HepG2 (cell line): ENCODE measurements around the gene GRAMD4. TPM values are rescaled to one million over a fixed set of nuclear protein-coding genes. Genes with fewer than 3 reads are reported as not detected.
A peak's percentile ranks its signal among the peaks of the same experiment; 100 is the strongest.

Experiments
- ATAD3A ChIP-seq: sonication (generic); formaldehyde crosslinking; IDR thresholded peaks from 2 replicates; pipeline ENCODE4 v1.4.0; 2020; ENCODE audit warnings: missing genetic modification reagents
- GABPA ChIP-seq, 2 experiments: IDR thresholded peaks; 2 replicates each; pipeline ENCODE4 v1.6.1; 2011 to 2016; ENCODE audit warnings: low read depth in 2 of 2, low read length in 1 of 2, missing biosample characterization in 1 of 2, missing genetic modification characterization in 1 of 2
- NFE2L1 ChIP-seq: sonication (generic); formaldehyde crosslinking; IDR thresholded peaks from 2 replicates; pipeline ENCODE4 v1.4.0; 2020; ENCODE audit warnings: missing genetic modification reagents, mild to moderate bottlenecking, borderline replicate concordance
- PRMT3 ChIP-seq: sonication (generic); formaldehyde crosslinking; IDR thresholded peaks from 2 replicates; pipeline ENCODE4 v1.8.1; 2022; ENCODE audit warnings: low read depth, mild to moderate bottlenecking, moderate library complexity, missing genetic modification reagents, borderline replicate concordance
- TGIF2 ChIP-seq: IDR thresholded peaks from 2 replicates; pipeline ENCODE4 v1.6.1; 2016; ENCODE audit warnings: control low read depth, missing compliant biosample characterization
- ZBTB8A ChIP-seq: sonication (generic); formaldehyde crosslinking; IDR thresholded peaks from 2 replicates; pipeline ENCODE4 v1.4.0; 2020; ENCODE audit warnings: mild to moderate bottlenecking, low read depth, missing genetic modification reagents, borderline replicate concordance
- ZNF546 ChIP-seq: sonication (generic); formaldehyde crosslinking; conservative IDR thresholded peaks from 2 replicates; pipeline ENCODE4 v1.8.1; 2023; ENCODE audit warnings: mild to moderate bottlenecking, missing genetic modification reagents
- ZNF558 ChIP-seq: sonication (generic); formaldehyde crosslinking; IDR thresholded peaks from 2 replicates; pipeline ENCODE4 v1.9.0; 2022; ENCODE audit warnings: mild to moderate bottlenecking, missing genetic modification reagents, borderline replicate concordance
- ZSCAN31 ChIP-seq: sonication (generic); formaldehyde crosslinking; IDR thresholded peaks from 2 replicates; pipeline ENCODE4 v1.5.0; 2020; ENCODE audit warnings: low read depth, mild to moderate bottlenecking, missing genetic modification reagents
- polyA plus RNA-seq, 8 experiments: library from polyadenylated mRNA; depleted of rRNA in 3 of 8; stranded (reverse) in 7 of 8; unstranded in 1 of 8; fragments of >200 nt; fragmentation: Illumina TruSeq in 4 of 8; extraction: Trizol in 4 of 8; gene quantifications; 2 replicates each; pipeline versions ENCODE4 v1.2.1 to v1.2.3, GENCODE V29; 2011 to 2016; ENCODE audit warnings: low read depth in 4 of 8, missing spikeins in 1 of 8, mixed read lengths in 1 of 8; ENCODE audit not compliant: insufficient read depth in 1 of 8
- total RNA-seq, 5 experiments: library from RNA; depleted of rRNA; stranded (reverse); fragments of >200 nt; fragmentation: Illumina TruSeq; extraction: Trizol; gene quantifications; 2 replicates each; pipeline ENCODE4 v1.2.3, GENCODE V29; 2016; ENCODE audit warnings: low read depth in 1 of 5
- TF ChIP-seq, protein P1 (sequence below): sonication (generic); formaldehyde crosslinking; IDR thresholded peaks from 2 replicates; pipeline ENCODE4 v1.4.0; 2020; ENCODE audit warnings: mild to moderate bottlenecking, low read depth, missing genetic modification reagents
- TF ChIP-seq, protein P2 (sequence below): sonication (generic); formaldehyde crosslinking; IDR thresholded peaks from 2 replicates; pipeline ENCODE4 v1.8.1; 2022; ENCODE audit warnings: mild to moderate bottlenecking, missing genetic modification reagents
- TF ChIP-seq, protein P3 (sequence below): IDR thresholded peaks from 2 replicates; pipeline ENCODE4 v1.6.1; 2016; ENCODE audit warnings: low read depth
- TF ChIP-seq, protein P4 (sequence below): sonication (generic); formaldehyde crosslinking; IDR thresholded peaks from 2 replicates; pipeline ENCODE4 v1.4.0; 2020; ENCODE audit warnings: missing genetic modification reagents
- TF ChIP-seq, protein P5 (sequence below): sonication (generic); formaldehyde crosslinking; IDR thresholded peaks from 2 replicates; pipeline ENCODE4 v1.8.1; 2023; ENCODE audit warnings: mild to moderate bottlenecking, missing genetic modification reagents
- TF ChIP-seq, protein P6 (sequence below): sonication (generic); formaldehyde crosslinking; IDR thresholded peaks from 2 replicates; pipeline ENCODE4 v1.4.0; 2020; ENCODE audit warnings: missing genetic modification reagents, borderline replicate concordance
- TF ChIP-seq, protein P7 (sequence below): sonication (generic); formaldehyde crosslinking; IDR thresholded peaks from 2 replicates; pipeline ENCODE4 v1.8.1; 2023; ENCODE audit warnings: mild to moderate bottlenecking, missing genetic modification reagents

The GRAMD4 gene
- total and polyA plus RNA-seq, 2 of the 13 experiments (the other 11 are each of a cell fraction or from before 2014, with no cell fraction given), result 15.2 to 15.7 TPM

DNA sequence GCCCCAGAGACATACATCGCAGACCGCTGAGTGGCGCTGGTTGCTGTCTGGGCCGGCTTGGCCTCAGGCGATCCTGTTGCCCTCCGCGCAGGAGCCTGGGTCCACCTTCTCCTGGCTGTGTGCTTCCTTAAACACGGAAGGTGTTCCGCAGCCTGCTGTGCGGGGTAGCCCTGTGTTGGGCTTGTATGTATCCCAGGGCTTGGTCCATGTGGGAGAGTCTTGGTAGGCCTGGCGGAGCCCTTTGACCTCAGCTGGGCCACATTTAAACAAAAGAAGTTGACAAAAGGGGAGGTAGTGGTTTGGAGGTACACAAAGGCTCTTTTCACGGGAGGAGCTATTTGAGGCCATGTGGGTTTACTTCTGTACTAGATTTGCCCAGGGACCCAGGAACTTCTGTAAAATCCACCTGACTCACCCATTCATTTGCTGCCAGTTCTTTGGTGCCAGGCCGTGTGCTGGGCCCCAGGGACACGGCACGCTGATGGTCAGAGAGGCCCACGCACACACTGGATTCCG, 11.0 kb upstream of the GRAMD4 start (continued):
- TF ChIP-seq, protein P1, sequence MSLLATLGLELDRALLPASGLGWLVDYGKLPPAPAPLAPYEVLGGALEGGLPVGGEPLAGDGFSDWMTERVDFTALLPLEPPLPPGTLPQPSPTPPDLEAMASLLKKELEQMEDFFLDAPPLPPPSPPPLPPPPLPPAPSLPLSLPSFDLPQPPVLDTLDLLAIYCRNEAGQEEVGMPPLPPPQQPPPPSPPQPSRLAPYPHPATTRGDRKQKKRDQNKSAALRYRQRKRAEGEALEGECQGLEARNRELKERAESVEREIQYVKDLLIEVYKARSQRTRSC, result no peak
- TF ChIP-seq, protein P2, sequence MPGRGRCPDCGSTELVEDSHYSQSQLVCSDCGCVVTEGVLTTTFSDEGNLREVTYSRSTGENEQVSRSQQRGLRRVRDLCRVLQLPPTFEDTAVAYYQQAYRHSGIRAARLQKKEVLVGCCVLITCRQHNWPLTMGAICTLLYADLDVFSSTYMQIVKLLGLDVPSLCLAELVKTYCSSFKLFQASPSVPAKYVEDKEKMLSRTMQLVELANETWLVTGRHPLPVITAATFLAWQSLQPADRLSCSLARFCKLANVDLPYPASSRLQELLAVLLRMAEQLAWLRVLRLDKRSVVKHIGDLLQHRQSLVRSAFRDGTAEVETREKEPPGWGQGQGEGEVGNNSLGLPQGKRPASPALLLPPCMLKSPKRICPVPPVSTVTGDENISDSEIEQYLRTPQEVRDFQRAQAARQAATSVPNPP, result no peak
- TF ChIP-seq, protein P3, sequence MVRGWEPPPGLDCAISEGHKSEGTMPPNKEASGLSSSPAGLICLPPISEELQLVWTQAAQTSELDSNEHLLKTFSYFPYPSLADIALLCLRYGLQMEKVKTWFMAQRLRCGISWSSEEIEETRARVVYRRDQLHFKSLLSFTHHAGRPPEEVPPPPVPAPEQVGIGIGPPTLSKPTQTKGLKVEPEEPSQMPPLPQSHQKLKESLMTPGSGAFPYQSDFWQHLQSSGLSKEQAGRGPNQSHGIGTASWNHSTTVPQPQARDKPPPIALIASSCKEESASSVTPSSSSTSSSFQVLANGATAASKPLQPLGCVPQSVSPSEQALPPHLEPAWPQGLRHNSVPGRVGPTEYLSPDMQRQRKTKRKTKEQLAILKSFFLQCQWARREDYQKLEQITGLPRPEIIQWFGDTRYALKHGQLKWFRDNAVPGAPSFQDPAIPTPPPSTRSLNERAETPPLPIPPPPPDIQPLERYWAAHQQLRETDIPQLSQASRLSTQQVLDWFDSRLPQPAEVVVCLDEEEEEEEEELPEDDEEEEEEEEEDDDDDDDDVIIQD, result peak; percentile 54
- TF ChIP-seq, protein P4, sequence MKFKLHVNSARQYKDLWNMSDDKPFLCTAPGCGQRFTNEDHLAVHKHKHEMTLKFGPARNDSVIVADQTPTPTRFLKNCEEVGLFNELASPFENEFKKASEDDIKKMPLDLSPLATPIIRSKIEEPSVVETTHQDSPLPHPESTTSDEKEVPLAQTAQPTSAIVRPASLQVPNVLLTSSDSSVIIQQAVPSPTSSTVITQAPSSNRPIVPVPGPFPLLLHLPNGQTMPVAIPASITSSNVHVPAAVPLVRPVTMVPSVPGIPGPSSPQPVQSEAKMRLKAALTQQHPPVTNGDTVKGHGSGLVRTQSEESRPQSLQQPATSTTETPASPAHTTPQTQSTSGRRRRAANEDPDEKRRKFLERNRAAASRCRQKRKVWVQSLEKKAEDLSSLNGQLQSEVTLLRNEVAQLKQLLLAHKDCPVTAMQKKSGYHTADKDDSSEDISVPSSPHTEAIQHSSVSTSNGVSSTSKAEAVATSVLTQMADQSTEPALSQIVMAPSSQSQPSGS, result no peak
- TF ChIP-seq, protein P5, sequence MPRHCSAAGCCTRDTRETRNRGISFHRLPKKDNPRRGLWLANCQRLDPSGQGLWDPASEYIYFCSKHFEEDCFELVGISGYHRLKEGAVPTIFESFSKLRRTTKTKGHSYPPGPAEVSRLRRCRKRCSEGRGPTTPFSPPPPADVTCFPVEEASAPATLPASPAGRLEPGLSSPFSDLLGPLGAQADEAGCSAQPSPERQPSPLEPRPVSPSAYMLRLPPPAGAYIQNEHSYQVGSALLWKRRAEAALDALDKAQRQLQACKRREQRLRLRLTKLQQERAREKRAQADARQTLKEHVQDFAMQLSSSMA (CRISPR knock-in tag), result 0 out of 2 replicates have a peak, but pooled peaks have one; percentile 60
- TF ChIP-seq NFE2L1 (CRISPR knock-in tag), result no peak
- peak; percentile 60; the same call in 1 of the 2 replicates for TF ChIP-seq TGIF2
- TF ChIP-seq, protein P6, sequence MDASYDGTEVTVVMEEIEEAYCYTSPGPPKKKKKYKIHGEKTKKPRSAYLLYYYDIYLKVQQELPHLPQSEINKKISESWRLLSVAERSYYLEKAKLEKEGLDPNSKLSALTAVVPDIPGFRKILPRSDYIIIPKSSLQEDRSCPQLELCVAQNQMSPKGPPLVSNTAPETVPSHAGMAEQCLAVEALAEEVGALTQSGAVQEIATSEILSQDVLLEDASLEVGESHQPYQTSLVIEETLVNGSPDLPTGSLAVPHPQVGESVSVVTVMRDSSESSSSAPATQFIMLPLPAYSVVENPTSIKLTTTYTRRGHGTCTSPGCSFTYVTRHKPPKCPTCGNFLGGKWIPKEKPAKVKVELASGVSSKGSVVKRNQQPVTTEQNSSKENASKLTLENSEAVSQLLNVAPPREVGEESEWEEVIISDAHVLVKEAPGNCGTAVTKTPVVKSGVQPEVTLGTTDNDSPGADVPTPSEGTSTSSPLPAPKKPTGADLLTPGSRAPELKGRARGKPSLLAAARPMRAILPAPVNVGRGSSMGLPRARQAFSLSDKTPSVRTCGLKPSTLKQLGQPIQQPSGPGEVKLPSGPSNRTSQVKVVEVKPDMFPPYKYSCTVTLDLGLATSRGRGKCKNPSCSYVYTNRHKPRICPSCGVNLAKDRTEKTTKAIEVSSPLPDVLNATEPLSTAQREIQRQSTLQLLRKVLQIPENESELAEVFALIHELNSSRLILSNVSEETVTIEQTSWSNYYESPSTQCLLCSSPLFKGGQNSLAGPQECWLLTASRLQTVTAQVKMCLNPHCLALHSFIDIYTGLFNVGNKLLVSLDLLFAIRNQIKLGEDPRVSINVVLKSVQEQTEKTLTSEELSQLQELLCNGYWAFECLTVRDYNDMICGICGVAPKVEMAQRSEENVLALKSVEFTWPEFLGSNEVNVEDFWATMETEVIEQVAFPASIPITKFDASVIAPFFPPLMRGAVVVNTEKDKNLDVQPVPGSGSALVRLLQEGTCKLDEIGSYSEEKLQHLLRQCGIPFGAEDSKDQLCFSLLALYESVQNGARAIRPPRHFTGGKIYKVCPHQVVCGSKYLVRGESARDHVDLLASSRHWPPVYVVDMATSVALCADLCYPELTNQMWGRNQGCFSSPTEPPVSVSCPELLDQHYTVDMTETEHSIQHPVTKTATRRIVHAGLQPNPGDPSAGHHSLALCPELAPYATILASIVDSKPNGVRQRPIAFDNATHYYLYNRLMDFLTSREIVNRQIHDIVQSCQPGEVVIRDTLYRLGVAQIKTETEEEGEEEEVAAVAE (CRISPR knock-in tag), result peak; percentile 47; the same call in 1 of the 2 replicates
- TF ChIP-seq ATAD3A, result no peak
- no peak for TF ChIP-seq GABPA (IDR thresholded peaks at IDR 0.05; ENCODE audit: low read depth, low read length)
- TF ChIP-seq GABPA (CRISPR knock-in tag; IDR thresholded peaks at IDR 0.05; ENCODE audit: low read depth), result no peak
- TF ChIP-seq, protein P7, sequence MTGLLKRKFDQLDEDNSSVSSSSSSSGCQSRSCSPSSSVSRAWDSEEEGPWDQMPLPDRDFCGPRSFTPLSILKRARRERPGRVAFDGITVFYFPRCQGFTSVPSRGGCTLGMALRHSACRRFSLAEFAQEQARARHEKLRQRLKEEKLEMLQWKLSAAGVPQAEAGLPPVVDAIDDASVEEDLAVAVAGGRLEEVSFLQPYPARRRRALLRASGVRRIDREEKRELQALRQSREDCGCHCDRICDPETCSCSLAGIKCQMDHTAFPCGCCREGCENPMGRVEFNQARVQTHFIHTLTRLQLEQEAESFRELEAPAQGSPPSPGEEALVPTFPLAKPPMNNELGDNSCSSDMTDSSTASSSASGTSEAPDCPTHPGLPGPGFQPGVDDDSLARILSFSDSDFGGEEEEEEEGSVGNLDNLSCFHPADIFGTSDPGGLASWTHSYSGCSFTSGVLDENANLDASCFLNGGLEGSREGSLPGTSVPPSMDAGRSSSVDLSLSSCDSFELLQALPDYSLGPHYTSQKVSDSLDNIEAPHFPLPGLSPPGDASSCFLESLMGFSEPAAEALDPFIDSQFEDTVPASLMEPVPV (CRISPR knock-in tag), result no peak
- no peak for TF ChIP-seq ZNF546
- peak; percentile 38; the same call in 1 of the 2 replicates for TF ChIP-seq ZSCAN31
- no peak for TF ChIP-seq PRMT3 (CRISPR knock-in tag)
- TF ChIP-seq ZNF558 (CRISPR knock-in tag), result no peak
- TF ChIP-seq ZBTB8A, result no peak
